GM18502 (cell line): ENCODE measurements around the gene DDX10.
"Not testable (repeated sequence)": the region's sequence is repeated elsewhere in the genome, so short reads cannot be mapped to it uniquely, and the experiment has no call there.

Experiments used
- ATAC-seq: cut with Tn5 transposase; IDR thresholded peaks from one replicate; pipeline ENCODE4 v1.9.1; 2021; ENCODE audit warnings: mild to moderate bottlenecking; ENCODE audit not compliant: unreplicated experiment, poor library complexity

DDX10 gene

DNA sequence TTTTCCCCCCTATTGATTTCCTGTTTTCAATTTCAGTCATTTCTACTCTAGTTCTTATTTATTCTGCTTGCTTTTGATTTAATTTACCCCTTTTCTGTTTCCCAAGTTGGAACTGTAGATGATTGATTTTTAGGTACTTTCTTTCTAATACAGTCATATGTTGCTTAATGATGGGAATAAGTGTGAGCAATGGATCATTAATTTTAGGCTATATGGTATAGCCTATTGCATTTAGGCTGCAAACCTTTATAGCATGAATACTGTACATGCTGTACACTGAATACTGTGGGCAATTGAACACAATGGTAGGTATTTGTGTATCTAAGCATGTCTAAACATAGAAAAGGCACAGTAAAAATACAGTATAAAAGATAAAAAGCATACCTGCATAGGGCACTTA lies 44.9 kb downstream of the DDX10 start:
- ATAC-seq: no peak

GRCh38 chr11:108713076-108713790 lies 48.4 kb downstream of the DDX10 start:
- ATAC-seq: peak; percentile 65

DNA sequence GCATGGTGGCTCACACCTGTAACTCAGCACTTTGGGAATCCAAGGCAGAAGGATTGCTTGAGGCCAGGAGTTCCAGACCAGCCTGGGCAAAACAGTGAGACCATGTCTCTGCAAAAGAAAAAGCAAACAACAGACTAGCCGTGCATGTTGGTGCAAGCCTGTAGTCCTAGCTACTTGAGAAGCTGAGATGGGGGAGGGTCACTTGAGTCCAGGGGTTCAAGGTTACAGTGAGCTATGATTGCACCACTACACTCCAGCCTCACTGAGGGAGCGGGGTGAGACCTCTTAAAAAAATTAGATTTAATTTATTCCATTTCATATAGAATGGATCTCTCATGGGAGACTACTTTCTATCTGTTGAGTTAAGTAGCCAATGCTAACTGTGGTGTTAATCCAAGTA lies 50.4 kb downstream of the DDX10 start:
- no peak for ATAC-seq

DNA sequence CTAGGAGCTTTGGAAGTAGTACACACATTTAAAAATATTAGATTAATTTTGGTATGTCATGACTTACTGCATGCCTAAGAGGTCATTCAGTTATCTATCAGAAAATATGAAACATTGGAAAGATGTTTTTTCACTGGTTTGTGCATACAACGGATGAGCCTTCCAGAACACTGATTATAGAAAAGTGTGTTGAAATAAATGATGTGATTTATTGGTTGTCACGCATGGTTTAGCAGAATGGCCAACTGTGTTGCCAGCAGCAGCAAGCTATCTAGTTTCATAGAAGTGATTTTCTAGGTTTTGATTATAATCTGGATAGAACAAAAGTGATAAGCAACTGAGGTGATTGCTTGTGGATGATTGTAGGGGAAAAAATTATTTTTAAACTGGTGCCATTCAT lies 53.6 kb downstream of the DDX10 start:
- no peak for ATAC-seq

GRCh38 chr11:108724974-108725689 lies 60.3 kb downstream of the DDX10 start:
- ATAC-seq: no peak

GRCh38 chr11:108726077-108726800 lies 61.4 kb downstream of the DDX10 start:
- ATAC-seq: no peak

DNA sequence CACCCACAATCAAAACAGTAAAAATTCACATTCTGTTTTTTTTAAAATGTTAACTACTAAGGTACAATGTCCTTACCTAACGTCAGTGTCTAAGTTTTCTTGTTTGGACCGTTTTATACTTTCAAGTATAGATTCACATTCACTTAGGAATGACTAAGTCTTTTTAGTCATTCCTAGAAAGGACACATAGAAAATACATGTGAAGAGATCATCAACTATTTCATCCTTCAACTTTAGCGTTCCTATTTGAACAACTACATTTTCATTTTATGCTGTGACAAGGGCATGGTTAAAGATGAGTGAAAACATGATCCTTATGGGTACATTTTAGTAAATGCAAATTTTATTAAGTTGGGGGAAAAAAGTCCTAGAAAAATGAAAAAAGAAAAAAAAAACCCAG lies 62.8 kb downstream of the DDX10 start:
- peak; percentile 49 for ATAC-seq

GRCh38 chr11:108729227-108729871 lies 64.5 kb downstream of the DDX10 start:
- no peak for ATAC-seq

GRCh38 chr11:108732395-108732794 lies 67.5 kb downstream of the DDX10 start:
- no peak for ATAC-seq

- peak; percentile 93 for ATAC-seq
Measured at GRCh38 chr11:108733479-108734116, 68.7 kb downstream of the DDX10 start.

- ATAC-seq: no peak
Measured at GRCh38 chr11:108734283-108734682, 69.4 kb downstream of the DDX10 start.

DNA sequence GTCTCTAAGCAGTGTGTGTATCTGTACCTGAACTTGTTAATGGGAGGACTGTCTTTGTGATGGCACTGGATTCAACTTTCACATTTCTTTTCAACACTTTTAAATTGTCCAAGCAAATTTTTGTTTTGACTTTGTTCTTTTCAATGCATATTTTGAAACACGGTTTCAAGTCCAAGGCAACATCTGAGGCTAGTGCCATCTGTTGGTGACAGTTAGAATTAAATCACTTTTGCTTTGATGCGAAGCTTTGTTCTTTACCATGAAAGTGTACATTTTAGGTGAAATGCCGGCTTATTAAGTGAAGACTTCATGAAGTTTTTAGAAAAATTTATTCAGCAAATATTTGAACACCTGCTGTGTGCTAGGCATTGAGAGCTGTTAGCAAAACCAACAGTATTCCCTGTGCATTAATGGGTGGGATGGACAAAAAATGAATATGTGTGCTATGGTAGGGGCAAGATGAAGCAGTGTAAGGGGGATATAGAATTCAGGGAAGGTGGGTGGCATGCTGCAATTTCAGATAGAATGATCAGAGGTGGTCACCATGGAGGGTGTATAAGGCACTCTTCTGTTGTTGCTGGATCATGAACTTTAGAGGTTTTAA lies 70.2 kb downstream of the DDX10 start:
- no peak for ATAC-seq

GRCh38 chr11:108740132-108740531 lies 75.3 kb downstream of the DDX10 start:
- ATAC-seq: not testable (repeated sequence)

- no peak for ATAC-seq
Measured at GRCh38 chr11:108743851-108744250, 79.0 kb downstream of the DDX10 start.

- ATAC-seq: no peak
Measured at GRCh38 chr11:108748968-108749367, 84.1 kb downstream of the DDX10 start.

DNA sequence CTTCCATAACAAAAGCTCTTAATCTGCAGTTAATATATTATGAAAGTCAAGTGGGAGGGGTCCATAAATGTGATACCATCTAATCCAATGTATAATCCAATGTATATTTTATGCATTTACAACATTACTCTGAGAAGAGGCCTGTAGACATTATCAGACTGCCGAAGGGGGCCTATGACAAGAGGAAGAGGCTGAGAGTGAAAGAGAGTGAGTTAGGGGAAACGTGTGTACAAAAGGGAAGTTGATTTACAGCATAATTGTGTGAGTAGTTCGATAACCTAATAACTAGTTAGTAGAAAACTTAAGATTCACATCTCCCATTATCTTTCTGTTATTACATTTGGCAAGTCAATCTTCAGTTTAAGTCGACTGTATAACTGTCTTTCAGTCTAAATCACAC lies 86.6 kb downstream of the DDX10 start:
- ATAC-seq: peak; percentile 63

GRCh38 chr11:108752297-108752751 lies 87.5 kb downstream of the DDX10 start:
- ATAC-seq: no peak

DNA sequence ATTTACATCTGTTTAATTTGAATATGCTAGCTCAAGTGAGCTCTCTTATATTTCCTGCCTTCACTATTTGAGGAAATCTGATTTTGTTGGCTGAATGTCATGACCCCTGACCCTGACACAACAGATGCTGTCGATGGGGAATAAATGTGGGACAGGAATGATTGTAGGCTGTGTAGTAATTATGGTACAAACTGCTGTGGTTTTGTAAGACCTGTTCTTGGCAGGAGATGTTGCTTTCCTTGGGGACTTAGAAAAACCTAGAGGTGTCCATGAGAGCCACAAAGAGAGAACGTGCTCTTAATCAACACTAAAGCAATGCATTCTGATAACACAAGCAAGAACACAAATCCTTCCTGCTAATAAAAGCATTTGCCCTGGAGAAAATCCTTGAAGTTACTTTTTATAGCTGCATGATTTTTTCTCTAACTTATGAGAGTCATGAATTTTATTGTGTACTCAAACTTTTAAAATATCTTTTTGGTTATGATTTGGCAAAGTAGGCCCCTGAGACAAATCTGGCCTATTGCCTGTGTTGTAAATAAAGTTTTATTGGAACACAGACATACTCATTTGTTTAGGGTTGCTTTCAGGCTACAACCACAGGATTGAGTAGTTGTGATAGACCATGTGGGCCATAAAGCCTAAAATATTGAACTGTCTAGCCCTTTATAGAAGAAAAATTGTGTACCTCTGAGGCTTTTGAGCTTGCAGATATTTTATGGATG lies 90.2 kb downstream of the DDX10 start:
- ATAC-seq: no peak

DNA sequence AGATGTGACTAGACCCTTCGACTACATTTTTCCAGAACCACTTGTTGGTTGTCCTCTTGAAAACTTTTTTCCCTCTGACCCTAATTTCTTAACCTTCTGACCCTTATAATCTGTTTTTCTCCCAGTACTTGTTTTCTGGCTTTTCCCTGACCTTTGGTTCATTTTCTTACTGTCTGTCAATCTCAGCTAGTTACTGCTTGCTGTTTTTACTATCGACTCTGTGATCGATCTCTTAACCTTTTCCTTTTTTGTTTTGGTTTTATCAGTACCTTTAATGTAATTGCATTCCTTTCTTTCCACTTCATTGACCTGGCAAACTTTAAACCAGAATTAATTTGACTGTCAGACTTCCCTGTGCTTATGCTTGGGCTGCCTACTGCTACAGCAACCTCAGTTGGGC lies 92.8 kb downstream of the DDX10 start:
- no peak for ATAC-seq
